ENCODE results near the gene GOLGA3. TPM values are rescaled to one million over a fixed set of nuclear protein-coding genes. Genes with fewer than 3 reads are reported as not detected.
"Not testable (repeated sequence)": the region's sequence is repeated elsewhere in the genome, so short reads cannot be mapped to it uniquely, and the experiment has no call there.

The GOLGA3 gene
- total RNA-seq, 1 donor from 2014 or later, result 50.6 TPM

DNA sequence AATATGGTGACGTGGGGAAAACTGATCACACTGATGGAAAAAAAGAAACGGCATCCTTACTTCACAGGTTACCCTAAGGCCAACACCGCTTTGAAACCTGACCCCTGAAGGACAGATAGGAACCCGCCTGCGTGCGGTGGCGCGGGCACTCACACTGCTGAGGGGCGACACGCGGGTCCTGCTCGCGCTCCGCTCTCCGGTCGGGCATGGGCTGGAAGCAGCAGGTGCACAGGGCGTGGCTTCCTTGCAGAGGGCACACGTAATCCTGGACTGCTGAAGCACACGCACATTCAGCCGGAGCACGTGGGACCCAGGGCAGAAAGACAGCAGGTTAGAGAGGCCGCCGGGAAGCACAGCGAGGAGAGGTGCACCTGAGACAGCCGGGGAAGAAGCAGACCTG is 22.8 kb upstream of the GOLGA3 start:
- Mint-ChIP-seq H3K4me3 (ENCODE audit: unreplicated experiment) (no peak overlapping the region), H3K36me3 (ENCODE audit: unreplicated experiment) (peaks cover 6% of the 10 kb centered on the region), H3K4me1 (ENCODE audit: low read depth, unreplicated experiment) (no peaks in the 10 kb centered on the region), H3K27ac (ENCODE audit: unreplicated experiment) (no peak overlapping the region), H3K27me3 (ENCODE audit: unreplicated experiment) (peaks cover 5% of the 10 kb centered on the region), H3K9me3 (ENCODE audit: unreplicated experiment) (peaks cover 4% of the 10 kb centered on the region)
- TF ChIP-seq, protein P1, sequence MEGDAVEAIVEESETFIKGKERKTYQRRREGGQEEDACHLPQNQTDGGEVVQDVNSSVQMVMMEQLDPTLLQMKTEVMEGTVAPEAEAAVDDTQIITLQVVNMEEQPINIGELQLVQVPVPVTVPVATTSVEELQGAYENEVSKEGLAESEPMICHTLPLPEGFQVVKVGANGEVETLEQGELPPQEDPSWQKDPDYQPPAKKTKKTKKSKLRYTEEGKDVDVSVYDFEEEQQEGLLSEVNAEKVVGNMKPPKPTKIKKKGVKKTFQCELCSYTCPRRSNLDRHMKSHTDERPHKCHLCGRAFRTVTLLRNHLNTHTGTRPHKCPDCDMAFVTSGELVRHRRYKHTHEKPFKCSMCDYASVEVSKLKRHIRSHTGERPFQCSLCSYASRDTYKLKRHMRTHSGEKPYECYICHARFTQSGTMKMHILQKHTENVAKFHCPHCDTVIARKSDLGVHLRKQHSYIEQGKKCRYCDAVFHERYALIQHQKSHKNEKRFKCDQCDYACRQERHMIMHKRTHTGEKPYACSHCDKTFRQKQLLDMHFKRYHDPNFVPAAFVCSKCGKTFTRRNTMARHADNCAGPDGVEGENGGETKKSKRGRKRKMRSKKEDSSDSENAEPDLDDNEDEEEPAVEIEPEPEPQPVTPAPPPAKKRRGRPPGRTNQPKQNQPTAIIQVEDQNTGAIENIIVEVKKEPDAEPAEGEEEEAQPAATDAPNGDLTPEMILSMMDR (IDR thresholded peaks at IDR 0.05; ENCODE audit: partially characterized antibody, unreplicated experiment), result no peak
- no peak for DNase-seq

DNA sequence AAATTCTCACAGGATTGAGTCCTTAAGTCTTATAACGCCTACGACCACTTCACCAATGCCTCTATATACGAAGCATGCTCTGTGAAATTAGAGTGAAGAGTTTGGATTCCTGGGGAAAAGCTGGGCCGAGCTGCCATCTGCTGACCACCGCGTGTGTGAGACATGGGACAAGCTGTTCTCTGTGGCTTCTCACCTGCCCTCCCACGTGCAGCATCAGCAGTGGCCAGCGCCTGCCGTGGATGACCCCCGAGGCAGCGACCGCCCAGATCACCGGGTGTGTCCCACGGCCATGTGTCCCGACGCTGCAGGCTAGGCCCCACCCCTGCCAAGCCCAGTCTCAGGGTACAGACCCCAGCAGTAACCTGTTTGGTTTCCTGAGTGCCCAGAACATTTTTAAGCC is 21.6 kb upstream of the GOLGA3 start:
- H3K4me1 Mint-ChIP-seq (ENCODE audit: low read depth, unreplicated experiment), result no peaks in the 10 kb centered on the region
- no peak for DNase-seq
- H3K4me3 Mint-ChIP-seq (ENCODE audit: unreplicated experiment), result no peak overlapping the region
- no peak overlapping the region for H3K27ac Mint-ChIP-seq (ENCODE audit: unreplicated experiment)
- no peaks in the 10 kb centered on the region for H3K36me3 Mint-ChIP-seq (ENCODE audit: unreplicated experiment)
- TF ChIP-seq, protein P1 (IDR thresholded peaks at IDR 0.05; ENCODE audit: partially characterized antibody, unreplicated experiment), result no peak
- H3K27me3 Mint-ChIP-seq (ENCODE audit: unreplicated experiment), result peaks cover 5% of the 10 kb centered on the region
- peaks cover 2% of the 10 kb centered on the region for H3K9me3 Mint-ChIP-seq (ENCODE audit: unreplicated experiment)

DNA sequence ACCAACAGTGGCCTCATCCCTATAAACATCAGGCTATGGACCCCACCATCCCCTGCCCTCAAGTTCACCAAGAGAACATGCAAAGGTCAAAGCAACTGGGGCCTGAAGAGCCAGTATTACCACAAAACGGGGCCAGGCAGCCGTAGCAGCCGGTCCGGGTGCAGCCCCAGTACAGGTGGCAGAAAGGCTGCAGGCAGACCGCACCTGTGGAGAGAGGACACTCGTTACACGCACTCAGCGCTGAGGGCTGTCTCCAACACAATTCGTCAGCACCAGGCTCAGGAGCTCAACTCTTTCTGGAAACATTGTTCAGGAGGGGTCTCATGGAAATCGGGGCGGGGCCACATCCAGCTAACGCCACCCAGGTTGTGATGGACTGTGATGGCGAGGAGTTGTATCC is 19.9 kb upstream of the GOLGA3 start:
- TF ChIP-seq, protein P1 (IDR thresholded peaks at IDR 0.05; ENCODE audit: partially characterized antibody, unreplicated experiment), result no peak

DNA sequence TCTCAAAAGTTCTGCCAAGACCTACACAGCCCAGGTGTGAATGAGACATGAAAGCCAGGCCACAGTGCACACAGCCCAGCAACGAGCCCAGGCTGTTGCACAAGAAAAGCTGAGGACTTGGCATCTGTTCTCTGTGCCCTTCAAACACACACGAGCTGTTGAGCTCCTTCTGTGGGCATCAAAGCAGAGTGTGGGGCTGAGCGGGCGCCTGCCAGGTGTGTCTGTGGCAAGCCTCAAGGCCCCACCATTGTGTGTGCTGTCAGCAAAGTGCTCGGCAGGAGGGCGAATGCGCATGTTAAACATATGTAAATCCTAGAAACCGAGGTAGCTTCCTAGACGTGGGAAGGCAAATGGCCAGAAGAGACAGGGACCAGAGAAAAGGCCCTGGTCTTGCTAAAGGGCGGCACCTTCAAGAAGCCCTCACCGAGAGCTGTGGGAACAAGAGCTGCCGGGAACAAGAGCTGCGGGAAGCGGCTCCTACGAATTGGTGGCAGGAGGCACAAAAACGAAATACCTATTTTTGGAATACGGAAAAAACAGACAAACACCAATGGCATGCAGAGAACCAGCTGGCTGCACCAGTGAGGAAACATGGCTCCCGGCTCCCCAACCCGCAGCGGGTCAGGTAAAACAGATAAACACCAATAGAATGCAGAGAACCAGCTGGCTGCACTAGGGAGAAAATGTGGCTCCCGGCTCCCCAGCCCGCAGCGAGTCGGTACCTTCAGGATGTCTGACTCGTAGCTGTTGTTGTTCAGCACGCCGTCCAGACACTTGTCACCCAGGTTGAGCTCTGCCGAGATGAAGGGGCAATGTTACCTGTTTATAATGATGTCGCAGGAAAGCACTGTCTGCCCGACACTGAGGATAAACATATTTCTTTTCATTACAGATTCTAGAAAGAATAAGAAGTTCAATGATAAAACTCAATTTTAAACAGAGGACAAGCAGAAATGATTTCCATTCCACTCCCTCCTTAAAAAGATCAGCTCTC is 19.0 kb upstream of the GOLGA3 start:
- Mint-ChIP-seq H3K4me1 (ENCODE audit: low read depth, unreplicated experiment) (no peaks in the 10 kb centered on the region), H3K27ac (ENCODE audit: unreplicated experiment) (no peak overlapping the region), H3K36me3 (ENCODE audit: unreplicated experiment) (no peaks in the 10 kb centered on the region), H3K4me3 (ENCODE audit: unreplicated experiment) (no peak overlapping the region), H3K27me3 (ENCODE audit: unreplicated experiment) (peaks cover 2% of the 10 kb centered on the region), H3K9me3 (ENCODE audit: unreplicated experiment) (peaks cover 2% of the 10 kb centered on the region)
- TF ChIP-seq, protein P1 (IDR thresholded peaks at IDR 0.05; ENCODE audit: partially characterized antibody, unreplicated experiment), result no peak
- DNase-seq, result no peak

More for the DNA sequence above, 19.9 kb upstream of the GOLGA3 start:
- peaks cover 2% of the 10 kb centered on the region for H3K27me3 Mint-ChIP-seq (ENCODE audit: unreplicated experiment)
- DNase-seq, result no peak
- H3K27ac Mint-ChIP-seq (ENCODE audit: unreplicated experiment), result no peak overlapping the region
- no peak overlapping the region for H3K4me3 Mint-ChIP-seq (ENCODE audit: unreplicated experiment)
- no peaks in the 10 kb centered on the region for H3K36me3 Mint-ChIP-seq (ENCODE audit: unreplicated experiment)
- H3K9me3 Mint-ChIP-seq (ENCODE audit: unreplicated experiment), result peaks cover 2% of the 10 kb centered on the region
- no peaks in the 10 kb centered on the region for H3K4me1 Mint-ChIP-seq (ENCODE audit: low read depth, unreplicated experiment)

DNA sequence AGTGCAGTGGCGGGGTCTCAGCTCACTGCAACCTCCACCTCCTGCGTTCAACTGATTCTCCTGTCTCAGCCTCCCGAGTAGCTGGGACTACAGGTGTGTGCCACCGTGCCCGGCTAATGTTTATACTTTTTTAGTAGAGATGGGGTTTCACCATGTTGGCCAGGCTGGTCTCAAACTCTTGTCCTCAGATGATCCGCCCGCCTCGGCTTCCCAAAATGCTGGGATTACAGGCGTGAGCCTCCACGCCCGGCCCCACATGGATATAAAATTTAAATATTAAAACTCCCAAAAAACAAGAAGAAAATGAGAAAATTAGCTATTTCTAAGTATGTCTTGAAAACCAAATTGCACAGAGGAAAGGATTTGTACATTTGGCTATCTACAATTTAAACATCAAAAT is 16.0 kb upstream of the GOLGA3 start:
- DNase-seq; H3K9me3 Mint-ChIP-seq (ENCODE audit: unreplicated experiment); H3K4me3 Mint-ChIP-seq (ENCODE audit: unreplicated experiment); H3K36me3 Mint-ChIP-seq (ENCODE audit: unreplicated experiment); H3K27me3 Mint-ChIP-seq (ENCODE audit: unreplicated experiment); H3K4me1 Mint-ChIP-seq (ENCODE audit: low read depth, unreplicated experiment); H3K27ac Mint-ChIP-seq (ENCODE audit: unreplicated experiment): not testable (repeated sequence)

All from glutamatergic neuron (in vitro differentiated cells).